C4-2B (cell line): ENCODE data around the gene PLK2.

Source experiments
- H3K27ac ChIP-seq: fragments of 450-650 bp; 2 replicates; pipeline ENCODE4 v1.5.1; 2017
- CTCF ChIP-seq: fragments of 450-650 bp; conservative IDR thresholded peaks from 2 replicates; pipeline ENCODE4 v1.5.1; 2017; ENCODE audit warnings: mild to moderate bottlenecking
- ZFX ChIP-seq: fragments of 450-650 bp; IDR thresholded peaks from 2 replicates; pipeline ENCODE4 v1.6.1; 2017

The PLK2 gene

GRCh38 chr5:58499941-58500340 lies 40.1 kb upstream of the PLK2 start:
- no peak for TF ChIP-seq CTCF
- TF ChIP-seq ZFX = no peak
- no peak overlapping the region for H3K27ac ChIP-seq

GRCh38 chr5:58499231-58499630 lies 39.3 kb upstream of the PLK2 start:
- no peak overlapping the region for H3K27ac ChIP-seq
- TF ChIP-seq CTCF (no peak), ZFX (no peak)

GRCh38 chr5:58498340-58498942 lies 38.6 kb upstream of the PLK2 start:
- no peak overlapping the region for H3K27ac ChIP-seq
- TF ChIP-seq CTCF (peak; percentile 95), ZFX (no peak)

DNA sequence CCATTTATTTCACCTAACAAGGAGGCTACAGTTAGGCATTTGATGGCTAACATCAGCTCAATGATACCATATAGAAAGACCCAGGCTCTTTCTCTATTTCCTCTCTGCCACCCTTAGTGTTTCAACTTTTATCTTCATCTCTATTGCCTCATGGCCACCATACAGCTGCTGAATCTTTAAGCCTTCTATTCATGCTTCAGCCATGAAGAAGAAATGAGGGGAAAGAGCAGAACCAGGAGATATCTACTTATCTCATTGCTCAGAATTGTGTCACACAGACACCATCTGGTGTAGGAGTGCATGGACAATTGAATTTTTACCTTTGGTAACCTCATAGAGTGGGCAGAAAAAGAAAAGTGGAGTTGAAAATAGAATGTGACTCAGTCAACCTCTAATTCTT lies 38.0 kb upstream of the PLK2 start:
- no peak overlapping the region for H3K27ac ChIP-seq
- TF ChIP-seq ZFX (no peak), CTCF (no peak)

DNA sequence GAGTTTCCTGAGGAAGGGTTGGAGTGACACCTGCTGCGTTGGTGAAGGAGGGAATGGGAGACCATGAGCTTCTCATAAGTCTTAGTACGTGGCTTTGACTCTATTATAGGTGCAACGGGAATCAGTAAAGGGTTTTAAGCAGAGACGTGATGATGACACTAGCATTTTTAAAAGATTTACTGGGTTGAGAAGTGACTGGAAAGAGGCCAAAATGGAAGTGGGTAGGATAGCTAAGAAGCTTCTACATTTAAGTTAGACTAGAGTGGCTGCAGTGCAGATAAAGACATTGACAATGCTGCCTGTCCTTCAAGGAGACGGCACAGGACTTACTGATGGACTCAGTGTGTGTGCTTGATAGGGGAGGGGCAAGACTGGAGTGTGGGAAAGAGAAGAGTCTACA lies 37.5 kb upstream of the PLK2 start:
- TF ChIP-seq CTCF = no peak
- H3K27ac ChIP-seq = no peak overlapping the region

GRCh38 chr5:58496488-58496887 lies 36.6 kb upstream of the PLK2 start:
- TF ChIP-seq ZFX = no peak
- TF ChIP-seq CTCF = peak; percentile 59

DNA sequence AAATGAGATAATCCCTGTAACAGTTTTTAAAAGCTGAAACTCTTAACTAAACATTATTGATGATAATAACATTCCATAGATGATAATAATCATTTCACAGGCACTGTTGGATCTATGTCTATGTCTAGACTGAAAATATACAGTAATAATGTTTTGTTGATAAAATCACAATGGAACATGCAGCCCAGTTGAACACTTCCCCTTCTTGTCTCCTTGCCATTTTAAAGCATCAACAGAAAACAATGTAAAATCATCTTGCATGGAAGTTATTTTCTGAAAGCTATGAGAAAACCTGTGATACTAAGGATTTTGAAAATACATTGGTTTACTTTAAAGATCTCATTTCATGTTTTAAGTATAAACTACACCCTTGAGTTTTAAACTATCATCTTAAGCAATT lies 33.3 kb upstream of the PLK2 start:
- TF ChIP-seq CTCF = no peak
- no peak for TF ChIP-seq ZFX
- no peak overlapping the region for H3K27ac ChIP-seq

More at GRCh38 chr5:58496488-58496887, 36.6 kb upstream of the PLK2 start:
- H3K27ac ChIP-seq = no peak overlapping the region
